ENCODE results near the gene GPBP1L1. TPM values are rescaled to one million over a fixed set of nuclear protein-coding genes. Genes with fewer than 3 reads are reported as not detected.

Gene GPBP1L1
- total and polyA plus RNA-seq, 2 of the 4 experiments (the other 2 are of a cell fraction), result 31.5 to 57.4 TPM

- ATAC-seq (ENCODE audit: low read depth) (peak; percentile 33; the same call in 1 of the 2 replicates), DNase-seq (peak; percentile 75)
- CTCF ChIA-PET, result no interaction called here
- Histone ChIP-seq H4K91ac (ENCODE audit: insufficient read depth, low read depth, low read length) (no peak overlapping the region), H2BK20ac (ENCODE audit: low read depth, low read length) (no peak overlapping the region), H3K27ac (ENCODE audit: insufficient read depth, low read length) (no peak overlapping the region), H2AK5ac (ENCODE audit: low read depth, low read length) (no peak overlapping the region), H2BK5ac (ENCODE audit: low read depth, low read length, poor library complexity, severe bottlenecking) (no peak overlapping the region), H3K36me3 (ENCODE audit: control insufficient read depth, insufficient read depth, low read length) (peaks cover 39% of the 10 kb centered on the region), H4K8ac (ENCODE audit: low read depth in 2 of 2, low read length in 2 of 2) (no peak overlapping the region), H3K27me3 (ENCODE audit: control insufficient read depth, insufficient read depth, low read length) (no peaks in the 10 kb centered on the region), H2BK120ac (ENCODE audit: low read depth, low read length) (no peak overlapping the region), H3K9me3 (ENCODE audit: control insufficient read depth, insufficient read depth, low read length) (no peaks in the 10 kb centered on the region), H4K5ac (ENCODE audit: low read depth, low read length) (no peak overlapping the region), H3K14ac (replicated peaks; ENCODE audit: low read depth, low read length) (no peak overlapping the region), H2BK15ac (ENCODE audit: low read depth, low read length) (no peak overlapping the region), H3K18ac (ENCODE audit: low read depth, low read length) (no peak overlapping the region), H4K20me1 (ENCODE audit: insufficient read depth, low read length) (peaks cover 5% of the 10 kb centered on the region; the same call in 1 of the 2 replicates), H3K56ac (ENCODE audit: extremely low read depth, insufficient read depth, low read length) (no peak overlapping the region), H3K4me3 (ENCODE audit: insufficient read depth, low read depth, low read length) (no peak overlapping the region), H3K4me1 (ENCODE audit: control insufficient read depth, insufficient read depth, low read length) (no peaks in the 10 kb centered on the region; the same call in 1 of the 2 replicates), H3K79me1 (ENCODE audit: low read depth in 1 of 2, low read length in 2 of 2) (peaks cover 3% of the 10 kb centered on the region in 2 experiments; a peak in 1 of 4 replicates), H3K9ac (ENCODE audit: low read depth, low read length) (no peak overlapping the region), H2AFZ (replicated peaks; ENCODE audit: low read length, poor library complexity) (no peak overlapping the region), H3K23ac (ENCODE audit: low read depth, low read length) (0 out of 2 replicates have a peak overlapping the region, but pooled peaks have one; percentile 26), H2AK9ac (replicated peaks; ENCODE audit: low read depth, low read length, poor library complexity) (no peak overlapping the region), H3K4me2 (ENCODE audit: low read depth, low read length) (no peak overlapping the region), H3K9me1 (ENCODE audit: insufficient read depth, low read length) (peaks cover 2% of the 10 kb centered on the region; the same call in 1 of the 2 replicates), H3K4ac (ENCODE audit: low read depth, low read length) (no peak overlapping the region)
- no TSS peak for BruUV-seq (replicated peaks)
- no peak for TF ChIP-seq SMC3 (IDR thresholded peaks at IDR 0.05; ENCODE audit: low read depth, low read length)
- no peak for TF ChIP-seq RFX5 (IDR thresholded peaks at IDR 0.05; ENCODE audit: low read depth, low read length)
- no peak for TF ChIP-seq CTCF (conservative IDR thresholded peaks at IDR 0.05; ENCODE audit: low read depth, low read length)
- TF ChIP-seq, protein P1, sequence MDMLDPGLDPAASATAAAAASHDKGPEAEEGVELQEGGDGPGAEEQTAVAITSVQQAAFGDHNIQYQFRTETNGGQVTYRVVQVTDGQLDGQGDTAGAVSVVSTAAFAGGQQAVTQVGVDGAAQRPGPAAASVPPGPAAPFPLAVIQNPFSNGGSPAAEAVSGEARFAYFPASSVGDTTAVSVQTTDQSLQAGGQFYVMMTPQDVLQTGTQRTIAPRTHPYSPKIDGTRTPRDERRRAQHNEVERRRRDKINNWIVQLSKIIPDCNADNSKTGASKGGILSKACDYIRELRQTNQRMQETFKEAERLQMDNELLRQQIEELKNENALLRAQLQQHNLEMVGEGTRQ (IDR thresholded peaks at IDR 0.05; ENCODE audit: low read depth, low read length), result peak; percentile 43; the same call in 1 of the 2 replicates
- no peak for TF ChIP-seq RAD21 (IDR thresholded peaks at IDR 0.05; ENCODE audit: low read length)
- in situ Hi-C loops (cut with MboI; ENCODE audit: low sequenced_read_pairs), result no loop called here
- dilution Hi-C loops (cut with HindIII; ENCODE audit: low sequenced_read_pairs, unreplicated experiment), result no loop called here
- intact Hi-C loops (cut with micrococcal nuclease), result no loop called here
- POLR2A ChIA-PET (ENCODE audit: unreplicated experiment), result no interaction called here
- 50% methylated on average over 2 of the region's 4 CpGs; no CpG with 5 or more reads in 1 of the 2 experiments for WGBS, 2 experiments (ENCODE audit: extremely low coverage in 2 of 2, insufficient read length in 1 of 2)
These were observed 68.7 kb downstream of the GPBP1L1 start for GRCh38 chr1:45617618-45618017.
